Measurements from ENCODE around the gene FBLIM1.

GRCh38 chr1:15749399-15750291, 8.9 kb upstream of the FBLIM1 start:
- TF ChIP-seq CTCF (IDR thresholded peaks at IDR 0.05) (no peak), POLR2A (IDR thresholded peaks at IDR 0.05) (no peak)
